ENCODE measurements around the gene PNMA6F.
"Not testable (repeated sequence)": the region's sequence is repeated elsewhere in the genome, so short reads cannot be mapped to it uniquely, and the experiment has no call there.

Gene PNMA6F

GRCh38 chrX:153303276-153304262 lies 18.0 kb downstream of the PNMA6F start:
- DNase-seq (ENCODE audit: low read depth in 4 of 4, low spot score in 1 of 4), result no peak

- no peak for DNase-seq (ENCODE audit: low read depth in 4 of 4, low spot score in 1 of 4)
Observed at GRCh38 chrX:153302796-153303195, 18.8 kb downstream of the PNMA6F start.

- no peak for DNase-seq (ENCODE audit: low read depth in 4 of 4, low spot score in 1 of 4)
Observed at GRCh38 chrX:153301746-153302145, 19.8 kb downstream of the PNMA6F start.

- DNase-seq (ENCODE audit: low read depth in 4 of 4, low spot score in 1 of 4), result no peak
Observed at GRCh38 chrX:153299855-153300254, 21.7 kb downstream of the PNMA6F start.

- no peak for DNase-seq (ENCODE audit: low read depth in 4 of 4, low spot score in 1 of 4)
Observed at GRCh38 chrX:153297376-153297775, 24.2 kb downstream of the PNMA6F start.

GRCh38 chrX:153293485-153294071 lies 28.0 kb downstream of the PNMA6F start:
- not testable (repeated sequence) for DNase-seq (ENCODE audit: low read depth in 4 of 4, low spot score in 1 of 4)

- not testable (repeated sequence) for DNase-seq (ENCODE audit: low read depth in 4 of 4, low spot score in 1 of 4)
Observed at GRCh38 chrX:153288807-153289206, 32.8 kb downstream of the PNMA6F start.

- DNase-seq (ENCODE audit: low read depth in 4 of 4, low spot score in 1 of 4), result not testable (repeated sequence)
Observed at GRCh38 chrX:153285678-153286077, 35.9 kb downstream of the PNMA6F start.

GRCh38 chrX:153283982-153284381 lies 37.6 kb downstream of the PNMA6F start:
- DNase-seq (ENCODE audit: low read depth in 4 of 4, low spot score in 1 of 4), result not testable (repeated sequence)

- DNase-seq (ENCODE audit: low read depth in 4 of 4, low spot score in 1 of 4), result not testable (repeated sequence)
Observed at GRCh38 chrX:153281784-153282183, 39.8 kb downstream of the PNMA6F start.

GRCh38 chrX:153279304-153279703 lies 42.3 kb downstream of the PNMA6F start:
- not testable (repeated sequence) for DNase-seq (ENCODE audit: low read depth in 4 of 4, low spot score in 1 of 4)

GRCh38 chrX:153276049-153276448 lies 45.5 kb downstream of the PNMA6F start:
- not testable (repeated sequence) for DNase-seq (ENCODE audit: low read depth in 4 of 4, low spot score in 1 of 4)

- DNase-seq (ENCODE audit: low read depth in 4 of 4, low spot score in 1 of 4), result not testable (repeated sequence)
Observed at GRCh38 chrX:153275418-153275817, 46.1 kb downstream of the PNMA6F start.

- not testable (repeated sequence) for DNase-seq (ENCODE audit: low read depth in 4 of 4, low spot score in 1 of 4)
Observed at GRCh38 chrX:153272584-153272983, 49.0 kb downstream of the PNMA6F start.

- not testable (repeated sequence) for DNase-seq (ENCODE audit: low read depth in 4 of 4, low spot score in 1 of 4)
Observed at GRCh38 chrX:153272070-153272469, 49.5 kb downstream of the PNMA6F start.

Measured in stimulated activated CD4-positive, alpha-beta T cell treated with anti-CD3 and anti-CD28 coated beads, Interleukin-1b, Interleukin-23, amount 100 ng/mL, for 24 hours (primary cell).